KMS-11 (cell line): Measurements from ENCODE around the gene TP53TG5.
A peak's percentile ranks its signal among the peaks of the same experiment; 100 is the strongest.
"Not testable (repeated sequence)": the region's sequence is repeated elsewhere in the genome, so short reads cannot be mapped to it uniquely, and the experiment has no call there.

Experiments used
- H2AFZ ChIP-seq: fragments of 200-600 bp; sonication (generic); 2 replicates; pipeline ENCODE4 v1.6.1; 2016; ENCODE audit warnings: antibody characterized with exemption, mixed run types, low read depth
- H3K27ac ChIP-seq: fragments of 200-600 bp; sonication (generic); 2 replicates; pipeline ENCODE4 v1.6.1; 2016; ENCODE audit warnings: mild to moderate bottlenecking, mixed run types
- H3K27me3 ChIP-seq: fragments of 200-600 bp; sonication (generic); 2 replicates; pipeline ENCODE4 v1.6.1; 2017; ENCODE audit warnings: mild to moderate bottlenecking, low read depth, mixed run types, moderate library complexity; ENCODE audit not compliant: insufficient read depth
- H3K36me3 ChIP-seq: fragments of 200-600 bp; sonication (generic); 2 replicates; pipeline ENCODE4 v1.6.1; 2017; ENCODE audit warnings: mild to moderate bottlenecking, mixed run types; ENCODE audit not compliant: insufficient read depth
- H3K4me1 ChIP-seq: fragments of 200-600 bp; sonication (generic); 2 replicates; pipeline ENCODE4 v1.6.1; 2016; ENCODE audit warnings: mild to moderate bottlenecking, low read depth, mixed run types; ENCODE audit not compliant: poor library complexity, severe bottlenecking
- H3K4me2 ChIP-seq: fragments of 200-600 bp; sonication (generic); 2 replicates; pipeline ENCODE4 v1.7.0; 2016; ENCODE audit warnings: mild to moderate bottlenecking, mixed run types
- H3K4me3 ChIP-seq: fragments of 200-600 bp; sonication (generic); IDR thresholded peaks from 2 replicates; pipeline ENCODE4 v1.6.1; 2017; ENCODE audit warnings: low read depth, low read length, mixed read lengths; ENCODE audit not compliant: insufficient read depth
- H3K79me2 ChIP-seq: fragments of 200-600 bp; sonication (generic); 2 replicates; pipeline ENCODE4 v1.6.1; 2016; ENCODE audit warnings: low read depth, mixed run types; ENCODE audit not compliant: insufficient read depth
- H3K9ac ChIP-seq: fragments of 200-600 bp; sonication (generic); 2 replicates; pipeline ENCODE4 v1.6.1; 2016; ENCODE audit warnings: mild to moderate bottlenecking, mixed run types
- H4K20me1 ChIP-seq: fragments of 200-600 bp; sonication (generic); 2 replicates; pipeline ENCODE4 v1.6.1; 2016; ENCODE audit warnings: mild to moderate bottlenecking, mixed run types; ENCODE audit not compliant: insufficient read depth
- TF ChIP-seq, protein P1 (sequence below): fragments of 200-600 bp; sonication (generic); conservative IDR thresholded peaks from 2 replicates; pipeline ENCODE4 v1.6.1; 2017; ENCODE audit warnings: low read depth, mild to moderate bottlenecking, antibody characterized with exemption, low read length, moderate library complexity, mixed read lengths

TP53TG5 gene

DNA sequence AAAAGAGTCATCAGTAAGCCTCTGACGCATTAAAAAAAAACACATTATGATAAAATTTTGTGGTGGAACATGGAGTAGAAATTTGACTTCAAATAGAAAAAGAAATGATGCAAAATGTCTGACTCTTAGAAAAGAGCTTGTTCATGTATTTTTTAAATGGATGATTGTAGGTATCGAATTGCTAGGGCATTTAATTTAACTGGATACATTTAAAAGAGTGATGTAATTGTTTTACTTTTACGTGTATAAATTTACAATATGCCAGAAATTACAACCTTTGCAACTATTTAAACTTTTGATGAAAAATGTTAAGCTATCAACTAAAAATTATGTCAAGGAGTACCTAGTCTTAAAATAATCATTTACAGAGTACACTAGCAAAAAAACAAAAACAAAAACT, 25.4 kb downstream of the TP53TG5 start:
- H3K4me1 ChIP-seq: peaks cover 46% of the 10 kb centered on the region
- TF ChIP-seq, protein P1, sequence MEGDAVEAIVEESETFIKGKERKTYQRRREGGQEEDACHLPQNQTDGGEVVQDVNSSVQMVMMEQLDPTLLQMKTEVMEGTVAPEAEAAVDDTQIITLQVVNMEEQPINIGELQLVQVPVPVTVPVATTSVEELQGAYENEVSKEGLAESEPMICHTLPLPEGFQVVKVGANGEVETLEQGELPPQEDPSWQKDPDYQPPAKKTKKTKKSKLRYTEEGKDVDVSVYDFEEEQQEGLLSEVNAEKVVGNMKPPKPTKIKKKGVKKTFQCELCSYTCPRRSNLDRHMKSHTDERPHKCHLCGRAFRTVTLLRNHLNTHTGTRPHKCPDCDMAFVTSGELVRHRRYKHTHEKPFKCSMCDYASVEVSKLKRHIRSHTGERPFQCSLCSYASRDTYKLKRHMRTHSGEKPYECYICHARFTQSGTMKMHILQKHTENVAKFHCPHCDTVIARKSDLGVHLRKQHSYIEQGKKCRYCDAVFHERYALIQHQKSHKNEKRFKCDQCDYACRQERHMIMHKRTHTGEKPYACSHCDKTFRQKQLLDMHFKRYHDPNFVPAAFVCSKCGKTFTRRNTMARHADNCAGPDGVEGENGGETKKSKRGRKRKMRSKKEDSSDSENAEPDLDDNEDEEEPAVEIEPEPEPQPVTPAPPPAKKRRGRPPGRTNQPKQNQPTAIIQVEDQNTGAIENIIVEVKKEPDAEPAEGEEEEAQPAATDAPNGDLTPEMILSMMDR: no peak
- H4K20me1 ChIP-seq: no peaks in the 10 kb centered on the region
- no peak overlapping the region for H2AFZ ChIP-seq
- H3K36me3 ChIP-seq: no peaks in the 10 kb centered on the region
- no peaks in the 10 kb centered on the region for H3K27me3 ChIP-seq
- H3K9ac ChIP-seq: no peak overlapping the region
- no peak overlapping the region for H3K27ac ChIP-seq
- H3K4me2 ChIP-seq: no peak overlapping the region
- H3K79me2 ChIP-seq: no peaks in the 10 kb centered on the region
- H3K4me3 ChIP-seq: no peak overlapping the region

DNA sequence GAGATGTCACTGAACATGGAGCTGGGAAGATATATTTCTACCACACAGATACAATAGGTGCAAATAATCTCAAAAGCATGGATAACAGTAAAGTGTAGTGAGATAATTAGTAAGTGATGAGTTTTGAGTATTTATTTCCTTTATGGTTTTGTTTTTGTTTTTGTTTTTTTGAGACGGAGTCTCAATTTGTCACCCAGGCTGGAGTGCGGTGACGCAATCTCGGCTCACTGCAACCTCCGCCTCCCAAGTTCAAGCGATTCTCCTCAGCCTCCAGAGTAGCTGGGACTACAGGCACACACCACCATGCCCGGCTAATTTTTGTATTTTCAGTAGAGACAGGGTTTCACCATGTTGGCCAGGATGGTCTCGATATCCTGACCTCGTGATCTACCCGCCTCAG, 27.3 kb downstream of the TP53TG5 start:
- Histone ChIP-seq H3K4me2 (peak overlapping the region; percentile 10; the same call in 1 of the 2 replicates), H3K4me1 (peaks cover 59% of the 10 kb centered on the region)
- H3K27me3 ChIP-seq, H3K9ac ChIP-seq, H3K36me3 ChIP-seq, H3K27ac ChIP-seq, H3K4me3 ChIP-seq, H2AFZ ChIP-seq, H4K20me1 ChIP-seq, H3K79me2 ChIP-seq: not testable (repeated sequence)

DNA sequence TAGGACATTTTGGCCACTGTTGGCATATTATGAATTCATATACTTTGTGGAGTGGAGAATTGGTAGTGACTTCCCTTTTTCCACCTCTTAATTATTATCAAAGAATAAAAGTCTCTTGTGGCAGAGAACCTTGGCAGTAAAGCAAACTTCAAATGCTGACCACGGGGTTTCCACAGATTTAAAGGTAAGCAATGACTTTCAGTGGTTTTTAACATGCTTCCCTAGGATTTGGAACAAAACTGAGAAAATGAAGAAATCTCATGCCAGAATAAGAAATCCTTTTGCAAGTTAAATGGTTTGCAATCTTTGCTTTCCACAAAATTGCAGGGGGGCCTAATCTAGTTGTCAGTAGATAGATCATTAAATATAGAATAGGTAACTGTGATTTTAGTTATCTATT, 27.9 kb downstream of the TP53TG5 start:
- Histone ChIP-seq H3K27me3 (no peaks in the 10 kb centered on the region), H3K4me3 (no peak overlapping the region), H3K4me1 (peaks cover 59% of the 10 kb centered on the region), H3K27ac (no peak overlapping the region; the same call in 1 of the 2 replicates), H3K4me2 (peak overlapping the region; percentile 10; the same call in 1 of the 2 replicates), H4K20me1 (no peaks in the 10 kb centered on the region), H3K36me3 (no peaks in the 10 kb centered on the region), H3K79me2 (no peaks in the 10 kb centered on the region; the same call in 1 of the 2 replicates), H3K9ac (no peak overlapping the region), H2AFZ (no peak overlapping the region)
- TF ChIP-seq, protein P1: no peak

DNA sequence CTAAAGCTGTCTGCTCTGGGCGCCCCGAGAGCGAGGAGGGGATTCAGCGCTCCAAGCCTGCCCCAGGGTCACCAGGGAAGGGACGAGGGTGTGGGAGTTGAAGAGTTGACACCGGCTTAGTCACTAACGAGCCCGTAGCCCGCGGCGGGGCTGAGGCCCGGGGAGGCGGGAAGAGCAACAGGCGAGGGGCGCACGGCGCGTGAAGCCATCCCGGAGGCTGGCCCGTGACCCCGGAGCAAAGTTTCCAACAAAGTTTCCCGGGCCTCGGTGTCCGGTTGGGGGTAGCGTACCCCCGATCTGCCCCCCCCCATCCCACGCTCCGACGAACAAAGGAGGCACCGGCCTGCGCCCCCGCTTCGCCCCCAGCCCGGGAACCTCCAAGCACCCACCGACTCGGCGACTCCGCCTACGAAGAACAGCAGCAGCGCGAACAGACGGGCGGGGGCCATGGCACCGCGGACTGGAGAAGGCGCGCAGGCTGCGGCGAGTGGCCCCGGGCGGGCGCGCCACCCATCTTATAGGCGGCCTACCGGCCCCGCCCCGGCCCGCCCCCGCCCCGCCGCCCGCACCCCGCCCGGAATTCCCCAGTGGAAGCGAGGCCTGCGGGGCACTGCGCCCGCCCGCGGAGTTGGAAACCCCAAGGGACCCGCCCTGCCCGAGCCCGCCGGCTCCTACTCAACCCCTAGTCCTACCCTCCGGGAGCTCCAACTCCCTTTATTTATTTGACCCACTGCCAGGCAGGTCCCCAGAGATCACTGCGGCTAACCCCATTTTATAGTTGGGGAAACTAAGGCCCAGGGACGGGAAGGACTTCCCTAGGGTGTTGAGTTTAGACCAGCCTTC, 30.0 kb downstream of the TP53TG5 start, which contains the start of gene SDC4:
Gene SDC4, minus strand, starts transcription at position 489 of the 843 bp plus-strand sequence. Its CDS starts 40 bp downstream, at position 449.
- Histone ChIP-seq H3K4me2 (peak within 1 kb of the TSS; percentile 94), H3K79me2 (no peaks in the 10 kb centered on the region; the same call in none of the 2 replicates), H3K36me3 (no peaks in the 10 kb centered on the region), H3K4me1 (peaks cover 48% of the 10 kb centered on the region), H3K27ac (no peak within 1 kb of the TSS), H3K27me3 (no peaks in the 10 kb centered on the region), H2AFZ (peak within 1 kb of the TSS; percentile 87), H3K4me3 (no peak within 1 kb of the TSS), H4K20me1 (no peaks in the 10 kb centered on the region), H3K9ac (peak within 1 kb of the TSS; percentile 69)
- TF ChIP-seq, protein P1: no peak
